Gastroesophageal sphincter (tissue), 4 donors: ENCODE measurements around the gene U2AF1L4. TPM values are rescaled to one million over a fixed set of nuclear protein-coding genes. Genes with fewer than 3 reads are reported as not detected.
A peak's percentile ranks its signal among the peaks of the same experiment; 100 is the strongest.

Experiments used
- ATAC-seq: fragments of 150-250 bp; one replicate; pipeline ENCODE4 v1.9.1; 2016; ENCODE audit warnings: mild to moderate bottlenecking, moderate library complexity
- H3K27ac ChIP-seq, 4 donors: fragments of 200-600 bp; sonication (generic) in 3 of 4; 1 replicate in 3 of 4; 2 replicates in 1 of 4; pipeline ENCODE4 v1.5.1; 2016 to 2019
- H3K27me3 ChIP-seq: fragments of 200-600 bp; sonication (generic); one replicate; pipeline ENCODE4 v1.5.1; 2019
- H3K36me3 ChIP-seq, 2 donors: fragments of 200-600 bp; sonication (generic); one replicate each; pipeline ENCODE4 v1.5.1; 2019; ENCODE audit warnings: control low read depth in 1 of 2
- H3K4me1 ChIP-seq, 3 donors: fragments of 200-600 bp; sonication (generic); 1 replicate in 2 of 3; 2 replicates in 1 of 3; pipeline ENCODE4 v1.5.1; 2016 to 2019; ENCODE audit warnings: control low read depth in 2 of 3
- H3K4me3 ChIP-seq, 2 donors: fragments of 200-600 bp; sonication (generic); one replicate each; pipeline ENCODE4 v1.5.1; 2019; ENCODE audit warnings: mild to moderate bottlenecking in 1 of 2, moderate library complexity in 1 of 2
- H3K9me3 ChIP-seq, 3 donors: fragments of 200-600 bp; sonication (generic); one replicate each; pipeline ENCODE4 v1.5.1; 2017 to 2019; ENCODE audit warnings: control low read depth in 2 of 3
- CTCF ChIP-seq, 4 experiments: fragments of 200-600 bp in 2 of 4; fragments of 450-650 bp in 2 of 4; sonication (generic) in 1 of 4; IDR thresholded peaks; one replicate each; pipeline ENCODE4 v1.5.1; 2017 to 2019; ENCODE audit warnings: antibody characterized with exemption in 4 of 4, mild to moderate bottlenecking in 2 of 4, moderate library complexity in 2 of 4
- EP300 ChIP-seq: sonication (generic); formaldehyde crosslinking; IDR thresholded peaks from one replicate; pipeline ENCODE4 v1.6.1; 2017; ENCODE audit warnings: antibody characterized with exemption, mild to moderate bottlenecking
- POLR2A ChIP-seq, 2 donors: fragments of 450-650 bp; IDR thresholded peaks; one replicate each; pipeline ENCODE4 v1.6.1; 2017; ENCODE audit warnings: antibody characterized with exemption in 2 of 2, mild to moderate bottlenecking in 2 of 2, moderate library complexity in 1 of 2
- POLR2AphosphoS5 ChIP-seq: sonication (generic); formaldehyde crosslinking; IDR thresholded peaks from one replicate; pipeline ENCODE4 v1.6.1; 2017; ENCODE audit warnings: antibody characterized with exemption
- WGBS, 2 donors: methylation state at CpG; one replicate each; pipeline ENCODE4 v1.1.5; 2018; ENCODE audit warnings: low coverage in 1 of 2; 5-methylcytosine and 5-hydroxymethylcytosine counted together
- total RNA-seq, 4 donors: library from RNA; depleted of rRNA; stranded (reverse); fragments of >200 nt; gene quantifications; one replicate each; pipeline ENCODE4 v1.1.0, GENCODE V29; 2016

U2AF1L4 gene
- total RNA-seq, 4 donors from 2014 or later: 7.5 to 29.3 (median 23.7) TPM

DNA sequence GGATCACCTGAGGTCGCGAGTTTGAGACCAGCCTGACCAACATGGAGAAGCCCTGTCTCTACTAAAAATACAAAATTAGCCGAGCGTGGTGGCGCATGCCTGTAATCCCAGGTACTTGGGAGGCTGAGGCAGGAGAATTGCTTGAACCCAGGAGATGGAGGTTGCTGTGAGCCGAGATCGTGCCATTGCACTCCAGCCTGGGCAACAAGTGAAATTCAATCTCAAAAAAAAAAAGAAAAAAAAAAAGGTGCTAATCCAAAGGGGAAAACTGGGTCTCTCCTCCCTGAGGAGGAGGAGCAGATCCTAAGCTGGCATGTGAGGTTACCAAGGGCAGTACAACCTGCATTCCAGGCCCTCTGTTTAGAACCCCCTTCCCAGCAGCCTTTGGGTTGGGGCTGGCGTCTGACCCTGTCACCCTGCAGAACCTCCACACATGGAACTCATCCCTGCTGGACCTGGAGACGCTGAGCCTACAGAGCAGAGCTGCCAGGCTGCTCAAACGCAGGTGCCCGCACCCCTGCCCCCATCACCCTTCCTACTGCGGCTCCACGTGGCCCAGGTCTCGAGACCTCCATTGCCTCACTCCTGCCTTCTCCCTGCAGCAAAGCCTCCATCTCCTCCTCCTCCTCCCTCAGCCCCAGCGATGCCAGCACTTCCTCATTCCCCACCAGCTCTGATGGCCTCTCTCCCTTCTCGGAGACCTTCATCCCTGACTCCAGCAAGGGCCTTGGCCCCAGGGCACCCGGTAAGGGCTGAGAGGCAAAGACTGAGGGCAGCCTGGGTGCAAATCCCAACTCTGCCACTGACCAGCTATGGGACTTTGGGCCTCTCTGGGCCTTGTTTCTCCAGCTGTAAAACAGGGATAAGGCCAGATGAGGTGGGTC is 19.5 kb upstream of the U2AF1L4 start:
- Histone ChIP-seq H3K4me1 (peaks cover 0 to 16% (median 0%) of the 10 kb centered on the region in 3 donors), H3K36me3 (peaks cover 0 to 79% of the 10 kb centered on the region in 2 donors), H3K27me3 (no peaks in the 10 kb centered on the region), H3K9me3 (no peaks in the 10 kb centered on the region), H3K4me3 (no peak overlapping the region), H3K27ac (no peak overlapping the region)
- WGBS, 2 donors: 82 to 86% methylated on average over 8 to 12 of the region's 17 CpGs
- TF ChIP-seq POLR2AphosphoS5 (no peak), EP300 (no peak), POLR2A (IDR thresholded peaks at IDR 0.05) (no peak), CTCF (IDR thresholded peaks at IDR 0.05) (no peak)
- ATAC-seq: no peak

- Histone ChIP-seq H3K27ac (no peak overlapping the region), H3K4me1 (peaks cover 0 to 39% (median 22%) of the 10 kb centered on the region in 3 donors), H3K9me3 (no peaks in the 10 kb centered on the region), H3K4me3 (no peak overlapping the region), H3K36me3 (peaks cover 0 to 62% of the 10 kb centered on the region in 2 donors), H3K27me3 (no peaks in the 10 kb centered on the region)
- WGBS, 2 donors: 83 to 93% methylated on average over 2 to 4 of the region's 4 CpGs
- no peak for TF ChIP-seq CTCF (IDR thresholded peaks at IDR 0.05)
- no peak for TF ChIP-seq EP300
- TF ChIP-seq POLR2A (IDR thresholded peaks at IDR 0.05): no peak
- TF ChIP-seq POLR2AphosphoS5: no peak
- no peak for ATAC-seq
Measured at GRCh38 chr19:35760711-35761349, 15.6 kb upstream of the U2AF1L4 start.

- no peak for ATAC-seq
- 60% methylated on average over 1 of the region's 2 CpGs; no CpG with 5 or more reads in 1 of the 2 donors for WGBS, 2 donors
- Histone ChIP-seq H3K27me3 (no peaks in the 10 kb centered on the region), H3K9me3 (no peaks in the 10 kb centered on the region), H3K36me3 (peaks cover 0 to 51% of the 10 kb centered on the region in 2 donors), H3K4me3 (no peak overlapping the region), H3K27ac (no peak overlapping the region), H3K4me1 (peaks cover 0 to 50% (median 28%) of the 10 kb centered on the region in 3 donors)
- no peak for TF ChIP-seq EP300
- TF ChIP-seq POLR2A (IDR thresholded peaks at IDR 0.05): no peak
- no peak for TF ChIP-seq POLR2AphosphoS5
- no peak for TF ChIP-seq CTCF (IDR thresholded peaks at IDR 0.05)
Measured at GRCh38 chr19:35759697-35760096, 14.5 kb upstream of the U2AF1L4 start.

GRCh38 chr19:35757749-35758608 is 12.8 kb upstream of the U2AF1L4 start, which contains the start of gene PROSER3:
Gene PROSER3, plus strand, starts transcription at chr19:35758176. Its CDS starts 40 bp downstream, at chr19:35758216.
- Histone ChIP-seq H3K36me3 (peaks cover 0 to 51% of the 10 kb centered on the region in 2 donors), H3K27me3 (no peaks in the 10 kb centered on the region), H3K4me1 (peaks cover 0 to 64% (median 31%) of the 10 kb centered on the region in 3 donors), H3K4me3 (peak within 1 kb of the TSS; percentile 51 to 81), H3K27ac (peak within 1 kb of the TSS; percentile 93 to 99 (median 96)), H3K9me3 (no peaks in the 10 kb centered on the region)
- ATAC-seq: peak; percentile 89
- 0 to 2% methylated on average over 1 to 22 of the region's 53 CpGs for WGBS, 2 donors
- TF ChIP-seq POLR2A (IDR thresholded peaks at IDR 0.05) (peak; percentile 77 to 84), EP300 (no peak), CTCF (IDR thresholded peaks at IDR 0.05) (peak in 1 of 4 experiments; percentile 11), POLR2AphosphoS5 (peak; percentile 86)
